ENCODE measurements around the gene PPP2R5C. TPM values are rescaled to one million over a fixed set of nuclear protein-coding genes. Genes with fewer than 3 reads are reported as not detected.

Gene PPP2R5C
- total and polyA plus RNA-seq, 2 donors (not counting 3 experiments of a cell fraction or from before 2014, with no cell fraction given): 42.6 to 83.6 TPM

- TF ChIP-seq, protein P1, sequence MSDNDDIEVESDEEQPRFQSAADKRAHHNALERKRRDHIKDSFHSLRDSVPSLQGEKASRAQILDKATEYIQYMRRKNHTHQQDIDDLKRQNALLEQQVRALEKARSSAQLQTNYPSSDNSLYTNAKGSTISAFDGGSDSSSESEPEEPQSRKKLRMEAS (IDR thresholded peaks at IDR 0.05; ENCODE audit: insufficient read depth, insufficient read length): no peak
- no peak for TF ChIP-seq JUN (IDR thresholded peaks at IDR 0.05; ENCODE audit: borderline replicate concordance, insufficient read depth, insufficient read length, low read depth)
- TF ChIP-seq MYC (IDR thresholded peaks at IDR 0.05; ENCODE audit: low read depth, low read length): no peak
- no peak for TF ChIP-seq POLR2AphosphoS5 (IDR thresholded peaks at IDR 0.05; ENCODE audit: insufficient read depth, low read depth, low read length)
- TF ChIP-seq POLR2A (IDR thresholded peaks at IDR 0.05; ENCODE audit: low read depth, low read length): no peak
- no peak for TF ChIP-seq CTCF (IDR thresholded peaks at IDR 0.05; ENCODE audit: extremely low read depth in 1 of 2, insufficient read depth in 1 of 2, low read depth in 1 of 2, low read length in 2 of 2)
- TF ChIP-seq EZH2 (IDR thresholded peaks at IDR 0.05; ENCODE audit: borderline replicate concordance, low read depth, low read length, severe bottlenecking): no peak
- no peak for TF ChIP-seq FOS (IDR thresholded peaks at IDR 0.05; ENCODE audit: borderline replicate concordance, insufficient read depth, low read length)
- no peak for TF ChIP-seq GATA2 (IDR thresholded peaks at IDR 0.05; ENCODE audit: insufficient read depth, insufficient read length, low read depth, low read length)
- intact Hi-C loops (cut with micrococcal nuclease): no loop called here
- Histone ChIP-seq H3K4me3 (replicated peaks in 1 of 3; ENCODE audit: insufficient read depth in 1 of 3, low read depth in 1 of 3, low read length in 3 of 3) (no peak overlapping the region), H2AFZ (ENCODE audit: low read depth, low read length) (no peak overlapping the region), H3K36me3 (ENCODE audit: control insufficient read depth in 2 of 2, extremely low read depth in 1 of 2, insufficient read depth in 2 of 2, low read length in 2 of 2) (no peaks in the 10 kb centered on the region), H3K9me1 (replicated peaks; ENCODE audit: control insufficient read depth, extremely low read depth, insufficient read depth, low read length) (no peaks in the 10 kb centered on the region), H3K4me1 (ENCODE audit: control insufficient read depth, extremely low read depth, insufficient read depth, low read length) (peaks cover 12% of the 10 kb centered on the region), H3K4me2 (ENCODE audit: insufficient read depth, low read length) (no peak overlapping the region), H3K79me2 (ENCODE audit: control insufficient read depth, insufficient read depth, low read length) (peaks cover 27% of the 10 kb centered on the region), H4K20me1 (replicated peaks; ENCODE audit: control insufficient read depth, extremely low read depth, insufficient read depth, low read length) (no peaks in the 10 kb centered on the region), H3K27ac (ENCODE audit: insufficient read depth, low read depth, low read length) (no peak overlapping the region), H3K9ac (replicated peaks; ENCODE audit: extremely low read depth, insufficient read depth, low read length) (no peak overlapping the region), H3K27me3 (ENCODE audit: control insufficient read depth in 2 of 2, insufficient read depth in 2 of 2, low read length in 2 of 2) (no peaks in the 10 kb centered on the region), H3K9me3 (replicated peaks; ENCODE audit: control insufficient read depth, insufficient read depth, low read length) (no peaks in the 10 kb centered on the region)
- no TSS peak for BruUV-seq (replicated peaks)
- DNase-seq (ENCODE audit: low read depth, low spot score): no peak
- ChIA-PET CTCF (interaction anchor here (0.9 to 3.4 kb wide), 3 partner anchors 12 to 37 kb away, joined by 3 to 14 read pairs (median 3); no protein-coding TSS in a partner anchor), POLR2A (no interaction called here)
- no peak for FAIRE-seq
- dilution Hi-C loops (cut with MboI; ENCODE audit: extremely low pct_ligation_motif_present, low sequenced_read_pairs): no loop called here
Observed at GRCh38 chr14:101808020-101808641, 46.6 kb downstream of the PPP2R5C start.
